CD14-positive monocyte (primary cell): ENCODE measurements around the gene SNRNP27. TPM values are rescaled to one million over a fixed set of nuclear protein-coding genes. Genes with fewer than 3 reads are reported as not detected.

Source experiments
- DNase-seq, 3 donors: peaks; one replicate each; pipeline ENCODE4 v3.0.0-alpha.2; 2011 to 2022
- H2AFZ ChIP-seq: 2 replicates; pipeline ENCODE4 v1.6.0; 2012; ENCODE audit warnings: mild to moderate bottlenecking, low read depth, low read length, inconsistent platforms; ENCODE audit not compliant: insufficient read depth, poor library complexity, severe bottlenecking
- H3K27ac ChIP-seq, 2 donors: 1 replicate in 1 of 2; 2 replicates in 1 of 2; pipeline ENCODE4 v1.5.1; 2012 to 2013; ENCODE audit warnings: low read length in 2 of 2, control low read depth in 1 of 2, inconsistent platforms in 1 of 2, low read depth in 1 of 2, mild to moderate bottlenecking in 1 of 2
- H3K27me3 ChIP-seq, 2 donors: one replicate each; pipeline versions ENCODE4 v1.6.0 to v1.6.1; 2011 to 2013; ENCODE audit warnings: low read length in 2 of 2; ENCODE audit not compliant: control insufficient read depth in 2 of 2, insufficient read depth in 2 of 2
- H3K36me3 ChIP-seq, 2 donors: replicated peaks in 1 of 2; 1 replicate in 1 of 2; 2 replicates in 1 of 2; pipeline versions ENCODE4 v1.5.1 to v1.6.1; 2012 to 2013; ENCODE audit warnings: low read length in 2 of 2, control low read depth in 1 of 2, inconsistent platforms in 1 of 2, mild to moderate bottlenecking in 1 of 2; ENCODE audit not compliant: insufficient read depth in 2 of 2, control insufficient read depth in 1 of 2
- H3K4me1 ChIP-seq, 2 donors: 1 replicate in 1 of 2; 2 replicates in 1 of 2; pipeline versions ENCODE4 v1.5.1 to v1.6.1; 2012 to 2013; ENCODE audit warnings: low read length in 2 of 2, control low read depth in 1 of 2, inconsistent platforms in 1 of 2, mild to moderate bottlenecking in 1 of 2, moderate library complexity in 1 of 2; ENCODE audit not compliant: insufficient read depth in 2 of 2, control insufficient read depth in 1 of 2
- H3K4me2 ChIP-seq: replicated peaks from 2 replicates; pipeline ENCODE3; 2012; ENCODE audit warnings: low read length, moderate library complexity, mild to moderate bottlenecking; ENCODE audit not compliant: poor library complexity, severe bottlenecking; ENCODE audit errors: extremely low read depth
- H3K4me3 ChIP-seq, 3 experiments: fragments of 200-600 bp in 1 of 3; sonication (generic) in 1 of 3; replicated peaks in 1 of 3; 1 replicate in 2 of 3; 2 replicates in 1 of 3; pipeline ENCODE4 v1.5.1; 2011 to 2013; ENCODE audit warnings: low read length in 3 of 3, mild to moderate bottlenecking in 3 of 3, control low read depth in 2 of 3, low read depth in 2 of 3, inconsistent platforms in 1 of 3, moderate library complexity in 1 of 3
- H3K79me2 ChIP-seq: 2 replicates; pipeline ENCODE4 v1.6.0; 2012; ENCODE audit warnings: mild to moderate bottlenecking, control low read depth, inconsistent platforms, low read length, moderate library complexity; ENCODE audit not compliant: insufficient read depth
- H3K9ac ChIP-seq: 2 replicates; pipeline ENCODE4 v1.6.0; 2017; ENCODE audit warnings: low read length, mild to moderate bottlenecking; ENCODE audit not compliant: insufficient read depth, poor library complexity, severe bottlenecking
- H3K9me3 ChIP-seq, 2 donors: replicated peaks in 1 of 2; 1 replicate in 1 of 2; 2 replicates in 1 of 2; pipeline versions ENCODE4 v1.5.1 to v1.6.1; 2012 to 2013; ENCODE audit warnings: low read length in 2 of 2, control low read depth in 1 of 2; ENCODE audit not compliant: control insufficient read depth in 1 of 2, insufficient read depth in 1 of 2
- H4K20me1 ChIP-seq: 2 replicates; pipeline ENCODE4 v1.6.0; 2012; ENCODE audit warnings: mild to moderate bottlenecking, low read length, control low read depth, moderate library complexity; ENCODE audit not compliant: insufficient read depth
- H3K27ac Mint-ChIP-seq, 7 donors: one replicate each; pipeline ENCODE4 v1.8.0; 2020; ENCODE audit warnings: mild to moderate bottlenecking in 7 of 7, mixed read lengths in 7 of 7, moderate library complexity in 6 of 7, inconsistent platforms in 2 of 7
- H3K27me3 Mint-ChIP-seq, 3 donors: one replicate each; pipeline ENCODE4 v1.8.0; 2021 to 2022; ENCODE audit warnings: low read depth in 3 of 3, mild to moderate bottlenecking in 3 of 3, mixed read lengths in 3 of 3, moderate library complexity in 3 of 3, inconsistent platforms in 1 of 3
- H3K36me3 Mint-ChIP-seq, 2 donors: one replicate each; pipeline ENCODE4 v1.8.0; 2020; ENCODE audit warnings: mixed read lengths in 2 of 2, inconsistent platforms in 1 of 2, mild to moderate bottlenecking in 1 of 2
- H3K4me1 Mint-ChIP-seq: one replicate; pipeline ENCODE4 v1.8.0; 2020; ENCODE audit warnings: mild to moderate bottlenecking, mixed read lengths
- H3K4me3 Mint-ChIP-seq, 2 donors: one replicate each; pipeline ENCODE4 v1.8.0; 2020; ENCODE audit warnings: mild to moderate bottlenecking in 2 of 2, mixed read lengths in 2 of 2, moderate library complexity in 1 of 2
- H3K9me3 Mint-ChIP-seq, 7 donors: one replicate each; pipeline ENCODE4 v1.8.0; 2020 to 2022; ENCODE audit warnings: mixed read lengths in 7 of 7, mild to moderate bottlenecking in 6 of 7, moderate library complexity in 6 of 7, inconsistent platforms in 2 of 7
- WGBS: methylation state at CpG from one replicate; pipeline ENCODE4 v1.1.5; 2013; ENCODE audit warnings: missing lambda C conversion rate; ENCODE audit not compliant: insufficient coverage; 5-methylcytosine and 5-hydroxymethylcytosine counted together
- intact Hi-C, 2 donors: fragments of 100-400 bp; cut with micrococcal nuclease; formaldehyde crosslinking; loops; one replicate each; pipeline versions ENCODE4 v1.15.0 to v1.15.1; 2023
- polyA plus RNA-seq, 3 donors: library from polyadenylated mRNA; depleted of rRNA in 1 of 3; unstranded in 2 of 3; stranded (reverse) in 1 of 3; fragments of 300-500 nt in 2 of 3; fragments of >200 nt in 1 of 3; fragmentation: Illumina TruSeq in 2 of 3; gene quantifications; 1 replicate in 2 of 3; 2 replicates in 1 of 3; pipeline ENCODE4 v1.2.3, GENCODE V29; 2012 to 2021
- TF ChIP-seq, protein P1 (sequence below): fragments of 200-600 bp; IDR thresholded peaks from one replicate; pipeline ENCODE4 v1.8.0; 2022; ENCODE audit warnings: antibody characterized with exemption, mild to moderate bottlenecking

The SNRNP27 gene
- polyA plus RNA-seq, 3 donors, result 15.6 to 54.8 (median 47.4) TPM

- WGBS, result 0% methylated on average over 3 of the region's 4 CpGs
- Histone ChIP-seq H3K4me1 (peaks cover 57 to 78% of the 10 kb centered on the region in 2 donors), H3K36me3 (peaks cover 51 to 63% of the 10 kb centered on the region in 2 donors), H3K27ac (peak overlapping the region; percentile 44 to 94), H3K9me3 (no peaks in the 10 kb centered on the region), H4K20me1 (peaks cover 69% of the 10 kb centered on the region), H3K4me2 (peak overlapping the region; percentile 66), H2AFZ (no peak overlapping the region), H3K4me3 (peak overlapping the region in 2 of 3 experiments; percentile 12 to 64), H3K9ac (peak overlapping the region; percentile 51), H3K27me3 (no peaks in the 10 kb centered on the region), H3K79me2 (peaks cover 81% of the 10 kb centered on the region)
- peaks cover 71% of the 10 kb centered on the region for H3K4me1 Mint-ChIP-seq
- H3K27me3 Mint-ChIP-seq, result no peaks in the 10 kb centered on the region
- TF ChIP-seq, protein P1, sequence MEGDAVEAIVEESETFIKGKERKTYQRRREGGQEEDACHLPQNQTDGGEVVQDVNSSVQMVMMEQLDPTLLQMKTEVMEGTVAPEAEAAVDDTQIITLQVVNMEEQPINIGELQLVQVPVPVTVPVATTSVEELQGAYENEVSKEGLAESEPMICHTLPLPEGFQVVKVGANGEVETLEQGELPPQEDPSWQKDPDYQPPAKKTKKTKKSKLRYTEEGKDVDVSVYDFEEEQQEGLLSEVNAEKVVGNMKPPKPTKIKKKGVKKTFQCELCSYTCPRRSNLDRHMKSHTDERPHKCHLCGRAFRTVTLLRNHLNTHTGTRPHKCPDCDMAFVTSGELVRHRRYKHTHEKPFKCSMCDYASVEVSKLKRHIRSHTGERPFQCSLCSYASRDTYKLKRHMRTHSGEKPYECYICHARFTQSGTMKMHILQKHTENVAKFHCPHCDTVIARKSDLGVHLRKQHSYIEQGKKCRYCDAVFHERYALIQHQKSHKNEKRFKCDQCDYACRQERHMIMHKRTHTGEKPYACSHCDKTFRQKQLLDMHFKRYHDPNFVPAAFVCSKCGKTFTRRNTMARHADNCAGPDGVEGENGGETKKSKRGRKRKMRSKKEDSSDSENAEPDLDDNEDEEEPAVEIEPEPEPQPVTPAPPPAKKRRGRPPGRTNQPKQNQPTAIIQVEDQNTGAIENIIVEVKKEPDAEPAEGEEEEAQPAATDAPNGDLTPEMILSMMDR, result no peak
- DNase-seq, result peak; percentile 85 to 95 (median 90)
- peak overlapping the region; percentile 1 to 81 for H3K4me3 Mint-ChIP-seq
- intact Hi-C loops, result loop anchor here in 1 of 2 donors (2.0 kb wide), 1 partner anchor 17 kb away; no protein-coding TSS in a partner anchor
- H3K27ac Mint-ChIP-seq, result peak overlapping the region; percentile 77 to 94 (median 91)
- H3K9me3 Mint-ChIP-seq, result peaks cover 0 to 1% (median 0%) of the 10 kb centered on the region in 7 donors
- peaks cover 73 to 75% of the 10 kb centered on the region in 2 donors for H3K36me3 Mint-ChIP-seq
Measured at GRCh38 chr2:69933839-69934613, 40.3 kb downstream of the SNRNP27 start.

GRCh38 chr2:69934614-69934908 lies 40.8 kb downstream of the SNRNP27 start:
- intact Hi-C loops, result no loop called here
- H3K4me1 Mint-ChIP-seq, result peaks cover 67% of the 10 kb centered on the region
- TF ChIP-seq, protein P1, result no peak

More at GRCh38 chr2:69934614-69934908, 40.8 kb downstream of the SNRNP27 start:
- Histone ChIP-seq H3K4me2 (peak overlapping the region; percentile 66), H3K79me2 (peaks cover 79% of the 10 kb centered on the region), H3K4me1 (peaks cover 57 to 74% of the 10 kb centered on the region in 2 donors), H3K27me3 (no peaks in the 10 kb centered on the region), H2AFZ (no peak overlapping the region), H4K20me1 (peaks cover 69% of the 10 kb centered on the region), H3K4me3 (peak overlapping the region in 1 of 3 experiments; percentile 64), H3K27ac (peak overlapping the region; percentile 44 to 94), H3K9ac (no peak overlapping the region), H3K9me3 (no peaks in the 10 kb centered on the region), H3K36me3 (peaks cover 56 to 63% of the 10 kb centered on the region in 2 donors)
- H3K27ac Mint-ChIP-seq, result peak overlapping the region; percentile 77 to 94 (median 91)
- WGBS, result no CpG with 5 or more reads among the region's 1 CpG
- H3K4me3 Mint-ChIP-seq, result peak overlapping the region in 1 of 2 donors; percentile 81
- DNase-seq, result no peak
- peaks cover 0 to 1% (median 0%) of the 10 kb centered on the region in 7 donors for H3K9me3 Mint-ChIP-seq
- H3K36me3 Mint-ChIP-seq, result peaks cover 75% of the 10 kb centered on the region in 2 donors
- H3K27me3 Mint-ChIP-seq, result no peaks in the 10 kb centered on the region
